ENCODE results near the gene NTSR1.

The NTSR1 gene

GRCh38 chr20:62787866-62788265, 79.2 kb downstream of the NTSR1 start:
- DNase-seq (ENCODE audit: low spot score): no peak

- DNase-seq (ENCODE audit: low spot score): no peak
Measured at GRCh38 chr20:62788607-62789006, 80.0 kb downstream of the NTSR1 start.

DNA sequence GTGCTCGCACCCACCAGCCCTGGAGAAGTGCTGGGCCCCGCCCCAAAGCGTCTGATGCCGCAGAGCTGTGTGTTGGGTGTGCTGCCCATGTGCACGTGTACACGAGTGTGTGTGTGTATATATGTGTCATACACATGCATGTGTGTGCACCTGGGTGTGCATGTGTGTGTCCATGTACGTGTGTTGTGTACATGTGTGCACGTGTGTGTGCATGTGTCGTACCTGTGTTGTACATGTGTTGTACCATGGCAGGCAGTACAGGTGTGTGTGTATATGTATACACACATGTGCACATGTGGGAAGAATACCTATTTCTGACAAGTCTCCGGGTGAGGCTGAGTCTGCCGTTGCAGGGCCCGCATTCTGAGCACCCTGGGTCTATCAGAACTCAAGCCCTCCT, 81.4 kb downstream of the NTSR1 start:
- no peak for DNase-seq (ENCODE audit: low spot score)

DNA sequence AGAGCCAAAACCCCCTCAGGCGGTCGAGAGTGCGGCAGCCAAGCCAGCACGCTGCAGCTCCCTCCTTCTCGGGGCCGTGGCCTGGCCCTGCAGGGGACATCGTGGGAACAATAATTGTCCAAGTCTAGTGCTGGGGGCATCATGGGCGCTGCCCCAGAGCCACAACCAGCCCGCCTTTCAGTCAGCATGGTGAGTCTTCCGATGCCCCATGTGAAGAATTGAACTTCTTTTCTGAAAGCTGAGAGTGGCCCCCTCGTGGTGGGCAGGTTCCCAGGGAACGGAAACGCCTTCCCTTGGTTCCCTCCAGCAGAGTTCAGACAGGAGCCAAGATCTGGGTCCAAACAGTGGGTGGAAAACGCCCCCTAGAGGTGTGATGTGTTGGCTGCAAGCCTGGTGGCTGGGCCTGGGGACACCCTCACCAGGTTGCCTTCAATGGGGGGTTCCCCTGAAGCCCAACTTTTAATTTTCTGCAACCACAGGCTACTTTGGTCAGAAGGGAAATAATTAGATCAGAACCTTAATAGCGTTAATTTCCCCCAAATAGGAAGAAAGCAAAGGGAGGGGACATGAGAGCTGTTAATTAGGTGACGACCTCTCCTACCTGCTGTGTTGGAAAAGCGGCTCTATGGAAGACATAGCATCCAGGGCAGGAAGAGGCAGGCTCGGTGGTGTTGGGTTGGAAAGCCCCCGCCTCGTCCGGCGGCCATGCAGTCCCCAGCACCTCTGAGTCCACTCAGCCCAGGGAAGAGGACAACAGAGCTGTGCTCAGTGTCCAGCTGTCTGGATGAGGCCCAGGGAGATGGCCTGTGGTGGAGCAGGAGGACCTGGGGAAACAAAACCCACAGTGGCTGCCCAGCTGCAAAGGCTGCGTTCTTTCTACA, 82.9 kb downstream of the NTSR1 start:
- DNase-seq (ENCODE audit: low spot score): peak; percentile 78

GRCh38 chr20:62792182-62792939, 83.7 kb downstream of the NTSR1 start:
- no peak for DNase-seq (ENCODE audit: low spot score)

DNA sequence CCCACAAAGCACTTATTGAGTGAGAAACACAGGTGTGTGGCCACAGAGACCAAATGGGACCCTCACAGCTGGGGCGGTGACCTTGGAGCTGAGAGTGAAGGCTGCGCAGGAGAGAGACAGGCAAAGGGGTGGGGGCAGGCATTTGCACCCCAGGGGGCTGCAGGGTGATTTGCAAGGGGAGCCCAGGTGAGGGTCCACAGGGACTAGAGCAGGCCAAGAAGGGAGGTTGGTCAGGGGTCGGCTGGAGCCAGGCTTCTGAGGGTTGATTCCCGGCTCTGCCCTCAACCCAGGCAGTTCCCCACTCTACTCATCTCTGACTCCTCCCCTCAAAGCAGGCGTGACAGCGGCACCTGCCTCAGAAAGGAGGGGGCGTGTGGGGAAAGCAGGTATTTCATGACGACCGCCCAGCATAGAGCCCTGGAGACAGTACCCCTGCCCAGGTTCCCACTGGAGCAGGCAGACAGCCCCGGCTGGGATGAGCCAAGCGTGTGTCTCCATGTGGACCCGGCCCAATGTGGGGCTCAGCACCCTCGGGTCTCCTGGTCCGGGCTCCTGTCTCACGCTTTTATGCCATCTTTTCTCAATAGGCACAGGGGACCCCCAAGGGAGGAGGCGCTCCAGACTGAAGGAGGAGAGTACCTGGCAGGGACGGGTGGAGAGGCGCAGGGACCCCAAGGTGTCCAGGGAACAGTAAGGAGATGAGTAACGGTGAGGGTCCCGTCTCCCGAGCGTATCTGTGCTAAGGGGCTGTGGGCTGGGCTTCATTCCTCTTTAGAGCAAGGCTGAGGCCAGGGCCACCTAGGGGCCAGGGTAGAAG, 84.5 kb downstream of the NTSR1 start:
- DNase-seq (ENCODE audit: low spot score): no peak

- no peak for DNase-seq (ENCODE audit: low spot score)
Measured at GRCh38 chr20:62793757-62794006, 85.0 kb downstream of the NTSR1 start.

DNA sequence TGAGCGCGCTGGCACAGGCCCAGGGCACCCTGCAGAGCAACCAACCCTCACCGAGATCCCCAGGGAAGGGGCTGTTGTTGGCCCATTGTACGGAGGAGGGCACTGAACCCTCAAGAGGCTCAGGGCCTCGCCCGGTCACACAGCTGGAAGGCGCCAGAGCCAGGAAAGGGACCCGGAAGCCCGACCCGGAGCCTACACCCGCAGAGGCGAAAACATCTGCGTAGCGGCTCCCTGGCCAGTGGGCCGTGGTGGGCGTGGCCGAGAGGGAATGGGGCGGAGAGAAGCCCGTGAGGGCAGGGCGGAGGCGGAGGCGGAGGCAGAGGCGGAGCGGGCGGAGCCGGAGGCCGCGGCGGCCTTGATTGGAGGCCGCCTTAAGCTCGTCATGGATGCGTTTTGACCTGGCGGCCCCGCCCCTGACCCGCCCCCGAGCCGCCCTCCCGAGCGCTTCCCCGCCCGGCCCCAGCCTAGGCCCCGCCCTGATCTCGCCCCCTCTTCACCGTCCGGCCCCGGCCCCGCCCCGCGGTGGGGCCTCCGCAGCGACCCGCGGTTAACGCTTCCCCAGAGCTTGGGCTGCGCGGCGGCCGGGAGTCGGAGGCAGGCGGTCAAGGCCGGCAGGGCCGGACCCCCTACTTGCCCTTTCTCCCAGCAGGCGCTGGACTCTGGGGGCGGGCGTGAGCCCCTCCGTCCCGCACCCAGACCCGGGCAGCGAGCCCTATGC, 85.5 kb downstream of the NTSR1 start:
- DNase-seq (ENCODE audit: low spot score): peak; percentile 93

DNA sequence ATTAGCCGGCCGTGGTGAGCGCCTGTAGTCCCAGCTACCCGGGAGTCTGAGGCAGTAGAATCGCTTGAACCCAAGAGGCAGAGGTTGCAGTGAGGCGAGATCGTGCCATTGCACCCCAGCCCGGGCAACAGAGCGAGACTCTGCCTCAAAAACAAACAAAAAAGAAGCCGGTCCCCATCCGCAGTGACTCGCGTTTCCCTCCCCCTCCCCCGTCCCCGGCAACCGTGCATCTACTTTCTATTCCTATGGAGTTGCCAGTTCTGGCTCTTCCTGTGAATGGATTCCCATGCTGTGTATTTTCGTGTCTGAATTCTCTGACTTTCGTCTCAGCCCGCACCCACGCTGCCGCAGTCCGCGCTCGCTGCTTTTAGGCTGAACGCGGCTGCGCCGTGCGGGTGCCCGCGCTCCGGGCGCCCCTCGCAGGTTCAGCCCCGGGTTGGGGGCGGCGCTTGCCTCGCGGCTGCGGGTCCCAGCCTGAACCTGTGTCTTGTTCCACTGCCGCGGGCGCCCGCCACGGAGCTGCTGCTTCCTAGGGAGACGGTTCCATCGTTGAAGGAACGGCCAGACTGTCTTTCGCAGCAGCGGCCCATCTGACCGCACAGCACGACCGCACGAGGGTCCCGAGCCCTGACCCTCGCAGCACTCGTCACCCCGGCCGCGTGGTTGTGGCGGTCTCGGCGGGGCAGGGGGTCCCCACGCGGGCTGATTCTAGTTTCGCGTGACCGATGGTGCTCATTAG, 86.6 kb downstream of the NTSR1 start:
- no peak for DNase-seq (ENCODE audit: low spot score)

- DNase-seq (ENCODE audit: low spot score): peak; percentile 66
Measured at GRCh38 chr20:62796699-62797491, 88.3 kb downstream of the NTSR1 start.

- DNase-seq (ENCODE audit: low spot score): no peak
Measured at GRCh38 chr20:62797671-62798532, 89.3 kb downstream of the NTSR1 start.

- DNase-seq (ENCODE audit: low spot score): no peak
Measured at GRCh38 chr20:62799036-62799435, 90.4 kb downstream of the NTSR1 start.

GRCh38 chr20:62799459-62799858, 90.8 kb downstream of the NTSR1 start:
- DNase-seq (ENCODE audit: low spot score): no peak

GRCh38 chr20:62799873-62800272, 91.2 kb downstream of the NTSR1 start:
- no peak for DNase-seq (ENCODE audit: low spot score)

GRCh38 chr20:62800314-62801259, 92.0 kb downstream of the NTSR1 start:
- DNase-seq (ENCODE audit: low spot score): no peak

GRCh38 chr20:62801284-62802010, 92.8 kb downstream of the NTSR1 start:
- DNase-seq (ENCODE audit: low spot score): no peak

DNA sequence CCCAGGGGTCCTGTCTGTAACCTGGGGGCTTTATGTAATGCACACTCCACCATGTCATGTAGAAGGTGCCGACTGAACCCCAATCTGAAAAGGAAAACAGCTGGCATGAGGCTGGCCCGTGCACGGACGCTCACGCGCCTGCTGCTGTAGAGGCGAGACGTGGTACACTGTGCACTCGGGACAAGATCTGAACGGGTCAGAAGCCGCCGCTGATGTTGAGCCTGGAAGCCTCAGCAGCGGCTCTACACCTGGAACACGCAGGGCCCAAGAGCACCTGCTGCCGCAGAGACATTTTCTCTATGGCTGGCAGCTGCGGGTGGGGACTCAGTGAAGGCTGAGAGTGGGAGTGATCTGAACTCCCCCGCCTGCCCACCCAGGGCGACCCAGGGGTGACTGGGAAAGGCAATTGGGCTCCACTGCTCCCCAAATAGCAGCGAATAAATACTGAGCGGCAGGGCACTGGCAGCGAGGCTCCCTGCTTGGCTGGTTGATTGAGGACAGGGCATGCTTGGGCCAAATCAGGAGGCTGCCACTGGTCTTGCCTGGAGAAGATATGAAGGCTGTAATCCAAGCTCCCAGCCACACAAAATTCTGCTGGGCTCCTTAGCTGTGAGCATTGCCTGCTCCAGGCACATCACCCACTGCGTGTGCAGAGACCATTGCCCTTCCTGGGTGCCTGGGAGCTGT, 93.5 kb downstream of the NTSR1 start:
- no peak for DNase-seq (ENCODE audit: low spot score)

Measured in iPS-NIHi11 (cell line).